Breast epithelium (tissue), 3 donors: Measurements from ENCODE around the gene CFAP43.

Experiments
- CTCF ChIP-seq, 3 donors: fragments of 450-650 bp; IDR thresholded peaks; one replicate each; pipeline ENCODE4 v1.5.1; 2016 to 2017; ENCODE audit warnings: antibody characterized with exemption in 3 of 3, mild to moderate bottlenecking in 3 of 3, moderate library complexity in 3 of 3
- POLR2AphosphoS5 ChIP-seq, 3 donors: sonication (generic); formaldehyde crosslinking; IDR thresholded peaks; one replicate each; pipeline ENCODE4 v1.6.1; 2017; ENCODE audit warnings: antibody characterized with exemption in 3 of 3

GRCh38 chr10:104235801-104236200 lies 3.6 kb upstream of the CFAP43 start:
- TF ChIP-seq CTCF (IDR thresholded peaks at IDR 0.05), result no peak
- no peak for TF ChIP-seq POLR2AphosphoS5 (IDR thresholded peaks at IDR 0.05)
